UCSD-AML1 (cell line): ENCODE measurements around the gene INSYN2A.

Experiments used
- DNase-seq: peaks from one replicate; lab custom pipeline; 2025; ENCODE audit not compliant: unreplicated experiment; lab: John Stamatoyannopoulos, UW

INSYN2A gene

DNA sequence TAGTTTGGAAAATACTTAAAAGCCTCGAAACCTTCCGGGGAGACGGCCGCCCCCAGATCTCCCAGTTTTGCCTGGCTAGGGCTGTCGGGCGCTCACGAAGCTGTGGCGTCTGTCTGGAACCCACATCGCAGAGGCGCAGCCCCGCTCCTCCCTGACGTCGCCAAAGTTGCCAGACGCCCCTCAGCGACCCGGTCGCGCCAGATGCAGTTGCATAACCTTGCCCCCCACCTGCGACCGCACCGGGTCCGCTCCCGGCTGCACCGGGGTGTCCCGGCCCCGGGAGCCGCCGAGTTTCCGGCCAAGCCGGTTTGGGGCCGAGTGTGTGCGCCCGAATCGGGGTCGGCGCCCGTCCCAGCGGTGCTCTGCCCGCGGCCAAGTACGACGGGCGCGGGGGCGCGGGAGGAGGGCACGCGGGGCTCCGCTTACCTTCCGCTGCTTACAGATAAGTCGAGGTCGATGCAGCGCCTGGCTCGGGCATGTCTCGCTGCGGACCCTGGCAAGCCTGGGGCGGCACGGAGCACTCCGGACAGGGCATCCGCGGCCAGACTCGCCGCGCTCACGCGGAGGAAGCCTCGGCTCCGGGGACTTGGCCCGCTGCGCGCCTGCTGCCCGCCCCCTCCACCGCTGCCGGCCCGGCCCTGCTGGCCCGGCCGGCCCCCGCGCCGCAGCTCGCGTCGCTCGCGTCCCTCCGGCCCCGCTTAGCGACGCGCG lies 665 bp downstream of the INSYN2A start:
- DNase-seq = no peak

GRCh38 chr10:127195041-127195506 lies 1.3 kb downstream of the INSYN2A start:
- no peak for DNase-seq

DNA sequence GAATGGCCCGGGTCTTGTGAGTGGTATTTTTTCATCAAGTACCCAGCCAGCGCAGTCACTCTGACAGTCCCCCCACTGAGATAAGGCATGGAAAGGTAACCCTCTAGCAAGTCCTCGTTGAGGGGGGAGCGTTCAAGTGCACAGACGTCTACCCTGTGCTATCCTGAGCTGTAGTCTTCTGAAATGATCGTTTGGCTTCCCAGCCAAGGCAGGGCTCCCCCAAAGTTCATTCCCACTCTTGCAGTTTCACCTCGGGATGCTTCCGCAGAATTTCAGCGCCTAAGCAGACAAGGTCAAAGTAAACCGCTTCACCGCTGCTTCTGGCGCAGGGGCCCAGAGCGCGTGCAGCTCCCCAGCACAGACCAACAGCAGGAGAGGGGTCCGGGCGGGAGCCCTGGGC lies 1.8 kb downstream of the INSYN2A start:
- DNase-seq = no peak

GRCh38 chr10:127194111-127194510 lies 2.3 kb downstream of the INSYN2A start:
- no peak for DNase-seq

DNA sequence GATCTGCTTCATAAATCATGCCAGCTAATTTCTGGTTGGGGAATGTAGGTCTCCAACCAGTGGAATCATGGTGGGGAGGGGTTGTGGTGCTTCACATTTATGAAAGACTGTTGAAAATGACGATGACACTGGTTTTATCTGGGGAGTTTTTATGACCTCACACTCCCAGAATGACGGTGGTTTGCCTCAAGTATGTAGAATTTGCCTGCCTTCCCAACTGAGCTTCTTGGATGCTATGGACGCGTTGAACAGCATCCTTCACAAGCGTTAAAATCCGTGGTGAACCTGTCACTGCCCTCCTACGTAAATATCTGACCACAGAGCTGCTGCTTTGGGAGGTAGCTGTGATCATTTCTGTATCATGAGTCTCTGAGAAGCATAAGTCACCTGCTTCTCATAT lies 3.3 kb downstream of the INSYN2A start:
- DNase-seq = no peak

DNA sequence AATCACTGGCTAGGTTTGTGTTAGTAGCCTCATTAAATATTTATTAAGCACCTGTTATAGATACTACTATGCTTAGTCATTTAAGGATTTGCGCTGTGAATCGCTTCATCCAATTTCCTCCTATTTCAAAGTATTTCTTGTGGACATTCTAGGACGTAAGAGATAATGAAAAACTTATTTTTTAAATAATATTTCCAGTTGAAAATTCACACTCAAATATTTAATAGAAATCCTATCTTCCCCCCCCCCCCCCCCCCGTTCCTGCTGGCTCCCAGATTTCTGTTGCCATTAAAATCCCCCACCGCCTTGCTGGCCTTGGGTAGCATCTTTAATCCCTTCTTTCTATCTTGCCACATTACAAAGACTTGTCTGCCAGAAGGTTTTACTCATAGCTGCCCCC lies 6.0 kb downstream of the INSYN2A start:
- DNase-seq = no peak

GRCh38 chr10:127189226-127189625 lies 7.2 kb downstream of the INSYN2A start:
- no peak for DNase-seq

DNA sequence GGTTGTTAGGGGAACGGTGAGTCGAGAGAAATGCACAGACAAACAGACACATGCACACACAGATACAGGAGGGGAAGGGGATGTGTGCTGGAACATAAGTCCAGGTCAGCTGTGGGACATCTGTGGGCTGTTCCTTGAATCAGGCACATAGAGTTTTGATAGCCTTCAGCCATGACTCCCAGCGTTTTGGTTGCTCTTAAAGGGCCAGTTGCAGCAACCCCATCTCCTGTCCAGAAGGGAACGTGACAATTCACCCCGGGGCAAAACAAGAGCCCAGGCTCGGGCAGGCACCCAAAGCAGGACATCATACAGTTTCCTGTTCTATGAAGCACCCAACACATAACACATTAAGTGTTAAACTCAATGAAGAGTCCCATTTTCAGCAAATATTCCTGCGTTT lies 9.6 kb downstream of the INSYN2A start:
- no peak for DNase-seq

DNA sequence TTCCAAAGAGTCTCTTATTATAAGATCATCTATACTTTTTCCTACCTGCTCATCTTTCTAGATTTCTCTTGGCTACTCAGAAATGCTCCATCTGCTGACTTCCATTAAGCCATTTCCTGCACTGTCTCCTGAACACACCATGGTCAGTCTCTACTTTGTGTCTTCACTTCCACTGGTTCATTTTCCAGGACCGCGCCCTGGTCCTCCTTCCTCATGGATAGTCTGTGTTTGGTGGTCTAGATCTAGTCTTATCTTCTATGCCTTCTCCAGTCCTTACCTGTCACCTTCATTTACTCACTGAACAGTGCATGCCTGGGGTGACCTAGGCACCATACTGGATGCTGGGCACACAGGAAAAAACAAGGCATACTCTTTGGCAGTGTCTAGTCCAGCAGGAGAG lies 11.8 kb downstream of the INSYN2A start:
- DNase-seq = no peak

DNA sequence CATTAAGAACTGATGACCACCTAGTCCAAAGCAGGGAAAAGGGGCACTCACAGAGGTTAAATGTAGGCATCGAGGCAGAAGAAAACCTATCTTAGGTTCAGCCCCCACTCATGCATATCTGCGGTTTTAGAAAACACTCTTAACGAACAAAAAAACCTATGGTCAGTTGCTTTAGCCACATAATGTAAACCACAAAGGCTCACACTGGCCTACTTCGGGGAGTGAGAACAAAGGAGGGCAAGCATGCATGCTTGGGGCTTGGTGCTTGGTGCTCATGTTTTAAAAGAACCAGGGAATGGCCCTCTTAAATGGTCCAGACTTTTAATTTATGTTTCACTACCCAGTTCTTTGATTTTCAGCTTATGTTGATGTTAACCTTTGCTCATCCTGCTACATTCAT lies 14.2 kb downstream of the INSYN2A start:
- no peak for DNase-seq

DNA sequence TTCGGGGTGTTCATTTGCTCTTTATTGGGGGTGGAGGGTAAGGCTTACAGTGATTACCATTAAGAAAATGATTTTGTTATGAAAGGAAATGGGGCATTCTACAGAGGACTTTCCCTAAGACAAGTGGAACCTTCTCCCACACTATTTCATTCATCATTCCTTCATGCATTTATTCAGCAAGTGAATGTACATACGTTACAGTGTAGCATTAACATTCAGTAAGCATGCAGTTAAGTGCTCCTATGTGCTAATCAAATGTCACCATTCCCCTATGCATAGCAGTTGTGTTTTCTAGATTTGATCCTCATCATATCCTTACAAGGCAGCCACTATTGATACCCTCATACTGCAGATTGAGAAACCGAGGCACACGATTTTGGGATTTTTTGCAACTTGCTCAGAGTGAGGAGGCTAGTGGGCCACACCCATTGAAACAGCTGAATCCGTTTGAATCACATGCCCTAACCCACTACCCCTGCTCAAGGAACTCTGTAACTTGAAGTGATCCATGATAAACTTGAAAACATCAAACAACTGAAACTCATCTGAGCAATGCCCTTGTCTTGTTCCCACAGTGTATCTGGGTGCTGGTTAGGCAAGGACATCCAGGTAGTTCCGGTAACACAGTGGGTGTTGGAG lies 16.7 kb downstream of the INSYN2A start:
- DNase-seq = no peak

DNA sequence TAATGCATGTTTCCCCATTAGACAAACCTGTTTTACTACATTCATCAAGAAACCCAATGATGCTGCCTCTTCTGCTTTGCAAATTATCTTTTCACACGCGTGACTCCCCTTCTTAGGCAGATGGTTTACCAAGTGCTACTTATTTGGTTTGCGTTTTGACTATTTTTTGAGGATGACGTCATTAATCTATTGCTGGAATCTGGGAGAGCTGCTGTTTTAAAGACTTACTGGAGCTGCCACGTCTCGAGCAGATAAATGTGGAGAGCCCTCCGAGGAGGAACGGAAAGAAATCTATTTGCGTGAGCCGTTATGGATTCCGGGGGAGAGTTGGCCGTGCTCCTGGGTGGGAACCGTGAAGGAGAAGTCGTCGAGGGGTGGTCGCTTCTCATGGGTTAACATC lies 19.7 kb downstream of the INSYN2A start:
- DNase-seq = no peak

DNA sequence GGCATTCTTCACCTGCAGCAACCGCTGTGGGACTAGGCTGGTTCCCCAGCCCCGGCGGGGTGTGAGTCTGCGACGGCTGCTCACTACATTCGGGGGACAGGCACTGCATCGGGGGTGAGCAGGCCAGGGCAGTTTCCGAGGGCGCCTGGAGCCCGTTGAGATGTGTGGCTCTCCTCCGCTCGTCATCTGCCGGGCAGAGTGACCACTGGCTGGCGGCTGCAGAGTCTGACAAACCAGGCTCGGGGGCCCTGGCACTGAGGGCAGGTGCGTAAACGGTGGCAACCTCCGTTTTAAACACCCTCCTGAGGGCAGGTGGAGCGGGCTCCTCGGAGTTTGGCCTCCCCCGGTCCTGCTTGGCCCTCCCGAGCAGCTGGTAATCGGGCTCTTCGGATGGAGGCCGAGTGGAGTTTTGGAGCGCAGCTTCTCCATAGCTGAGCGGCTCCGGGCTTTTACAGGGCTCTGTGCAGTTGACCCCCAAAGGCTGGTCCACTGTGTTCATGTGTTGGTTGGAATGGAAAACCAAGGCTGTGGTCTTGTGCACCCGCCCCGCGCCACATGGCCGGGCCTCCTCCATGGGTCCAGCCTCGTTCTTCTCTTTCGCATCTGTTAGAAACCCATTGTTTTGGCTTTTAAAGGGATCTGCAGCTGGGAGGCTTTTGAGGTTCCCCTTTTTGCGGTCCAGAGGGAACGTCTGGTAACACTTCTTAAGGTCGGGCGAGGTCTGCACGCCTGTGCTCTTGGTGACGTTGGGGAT lies 20.9 kb downstream of the INSYN2A start:
- DNase-seq = no peak

GRCh38 chr10:127174866-127175265 lies 21.5 kb downstream of the INSYN2A start:
- DNase-seq = no peak

GRCh38 chr10:127168261-127168660 lies 28.1 kb downstream of the INSYN2A start:
- no peak for DNase-seq

DNA sequence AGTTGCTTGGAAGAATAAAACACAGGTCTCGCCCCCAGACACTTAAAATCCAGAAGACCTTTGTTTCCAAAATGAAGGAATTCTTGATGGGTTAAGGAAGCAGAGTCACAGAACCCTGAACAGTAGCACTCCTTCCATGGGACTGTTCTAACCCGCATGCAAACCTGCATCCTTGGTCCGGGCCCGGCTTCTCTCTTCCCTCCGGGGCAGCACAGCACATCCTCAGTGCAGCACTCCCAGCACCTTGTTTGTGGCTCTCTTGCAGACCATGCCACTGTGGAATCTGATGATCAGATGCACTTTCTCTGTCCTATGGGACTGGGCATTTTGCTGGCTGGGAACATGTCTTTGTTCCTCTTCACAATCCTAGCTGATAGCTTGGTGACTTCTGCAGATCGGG lies 33.5 kb downstream of the INSYN2A start:
- no peak for DNase-seq

DNA sequence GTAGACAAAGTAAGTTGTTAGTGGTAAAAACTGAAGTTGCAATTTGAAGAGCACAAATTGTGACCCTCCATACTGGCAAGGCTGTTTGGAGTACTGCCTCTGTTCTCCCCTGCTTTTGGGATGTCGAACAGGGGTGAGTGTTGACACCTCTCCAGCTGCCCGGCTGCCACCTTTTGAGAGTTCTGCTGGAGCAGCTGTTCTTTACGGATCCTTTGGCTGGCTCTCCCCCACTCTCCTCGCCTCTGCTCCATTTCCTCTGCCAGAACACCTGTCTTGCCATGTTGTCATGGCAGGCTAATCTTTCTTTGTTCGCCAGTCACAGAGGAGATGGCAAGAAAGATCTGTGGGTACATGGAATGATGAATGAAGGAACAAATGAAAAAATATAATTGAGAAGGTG lies 34.9 kb downstream of the INSYN2A start:
- DNase-seq = no peak

DNA sequence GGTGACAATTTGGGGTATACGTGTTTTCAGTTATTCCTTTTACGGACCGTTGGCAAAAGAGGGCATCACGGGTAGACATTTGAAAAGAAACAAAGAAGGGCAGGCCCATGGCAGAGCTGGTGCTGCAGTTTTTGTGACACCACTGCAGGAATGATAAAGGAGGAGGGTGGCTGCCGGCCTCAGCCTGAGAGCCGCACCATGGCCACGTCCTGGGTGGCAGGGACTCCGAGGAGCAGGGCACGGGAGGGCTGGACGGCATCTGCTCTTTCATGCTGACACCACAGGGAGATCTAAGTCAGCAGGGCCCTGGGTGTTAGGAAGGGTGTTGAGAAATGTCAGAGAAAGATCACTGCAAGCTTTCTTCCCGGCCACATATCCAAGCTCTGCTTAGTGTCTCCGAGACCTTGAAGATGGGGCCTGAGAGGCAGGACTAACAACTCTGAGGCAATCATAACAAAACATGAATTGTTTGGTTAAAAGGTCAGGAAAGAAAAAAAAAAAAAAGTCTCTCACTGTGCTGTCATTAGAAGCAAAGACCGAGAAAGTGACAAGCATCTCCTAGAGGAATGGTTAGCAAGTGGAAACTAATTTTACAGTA lies 36.6 kb downstream of the INSYN2A start:
- no peak for DNase-seq

DNA sequence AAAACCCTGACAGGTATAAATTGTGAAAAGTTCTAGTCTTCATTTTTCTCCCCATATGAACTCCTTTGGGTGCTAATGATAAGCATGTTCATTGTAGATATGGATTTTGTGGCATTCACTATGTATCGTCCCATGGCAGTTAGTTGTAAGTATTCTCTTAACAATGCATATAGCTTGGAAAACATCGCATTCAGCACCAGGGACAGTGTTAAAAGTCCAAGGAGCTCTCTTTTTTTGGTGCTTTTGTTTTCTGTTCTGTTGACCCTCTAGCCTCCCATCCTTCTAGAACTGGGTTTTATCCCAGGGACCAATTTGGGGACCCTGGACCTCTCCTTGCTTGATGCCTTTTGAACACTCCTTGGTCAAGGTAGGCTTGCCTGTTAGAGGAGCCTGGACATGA lies 37.7 kb downstream of the INSYN2A start:
- no peak for DNase-seq

DNA sequence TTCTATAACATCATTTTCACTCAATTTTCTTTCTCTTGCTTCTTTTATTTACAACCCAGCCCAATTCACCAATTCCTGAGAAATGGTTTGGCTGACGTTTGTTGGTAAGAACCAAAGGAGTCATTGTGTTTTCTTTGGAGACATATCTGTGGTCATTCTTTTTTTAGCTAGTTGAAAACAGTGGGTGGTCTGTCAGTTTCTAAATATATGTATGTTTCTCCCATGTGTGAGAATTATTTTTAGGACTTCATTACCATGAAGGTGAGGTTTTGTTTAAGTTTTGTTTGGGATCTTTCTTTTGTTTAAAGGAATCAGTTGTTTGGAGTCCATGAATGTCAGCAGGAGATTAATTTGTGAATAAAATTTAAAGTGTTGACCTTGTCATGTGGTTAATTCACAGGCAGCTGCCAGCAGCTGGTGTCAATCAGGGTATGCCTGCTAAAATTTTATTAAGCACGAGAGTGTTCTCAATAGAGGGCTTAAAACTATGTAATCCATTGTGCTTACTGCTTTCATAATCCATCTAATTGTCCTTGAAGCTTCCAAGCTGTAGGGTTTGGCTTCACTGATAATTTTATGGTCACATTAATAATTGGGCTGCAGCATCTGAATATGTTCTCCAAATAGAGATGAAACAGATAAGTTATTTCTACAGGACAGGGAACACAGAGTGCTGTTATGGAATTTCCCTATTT lies 38.7 kb downstream of the INSYN2A start:
- DNase-seq = no peak

DNA sequence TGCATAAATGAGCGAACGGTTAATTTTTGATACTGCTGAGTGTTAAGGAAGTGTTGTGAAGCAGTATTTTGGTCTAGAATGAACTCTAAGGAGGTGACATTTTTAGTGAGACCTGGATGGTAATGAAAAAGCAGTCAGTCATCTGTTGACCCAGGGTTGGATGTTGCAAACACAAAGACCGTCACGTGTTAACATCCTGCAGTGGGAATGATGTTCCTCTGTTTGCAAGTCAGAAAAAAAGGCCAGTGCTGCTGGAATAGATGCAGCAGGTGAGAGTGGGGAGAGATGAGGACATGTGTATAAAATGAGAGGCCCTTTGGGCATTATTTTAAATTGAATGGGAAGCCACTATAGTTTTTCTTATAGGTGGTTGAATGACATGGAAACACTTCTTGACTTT lies 39.3 kb downstream of the INSYN2A start:
- DNase-seq = no peak
